Middle frontal gyrus (tissue), 1 donor: ENCODE measurements around the gene ZNF326.
"Not testable (repeated sequence)": the region's sequence is repeated elsewhere in the genome, so short reads cannot be mapped to it uniquely, and the experiment has no call there.

Source experiments
- DNase-seq: peaks from one replicate; pipeline ENCODE4 v3.0.0-alpha.2; 2015; ENCODE audit warnings: low spot score; ENCODE audit errors: extremely low spot score

ZNF326 gene

DNA sequence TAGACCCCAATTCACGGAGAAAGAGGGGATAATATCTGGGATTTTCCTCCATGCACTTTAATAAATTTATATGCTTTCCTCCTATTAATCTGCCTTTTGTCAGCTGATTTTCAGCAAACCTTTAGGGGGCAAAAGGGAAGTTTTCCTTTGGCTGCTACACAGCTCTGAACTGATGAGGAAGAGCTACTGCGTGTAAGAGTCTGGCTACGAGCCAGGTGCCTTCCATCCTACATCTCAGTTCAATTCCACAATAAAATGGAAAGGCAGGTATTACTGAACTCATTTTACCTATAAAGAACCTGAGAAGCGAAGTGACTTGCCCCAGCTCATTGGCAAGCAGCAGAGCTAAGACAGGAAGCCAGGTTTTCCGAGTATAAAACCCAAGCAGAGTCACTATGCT, 28.3 kb upstream of the ZNF326 start:
- DNase-seq, result no peak

DNA sequence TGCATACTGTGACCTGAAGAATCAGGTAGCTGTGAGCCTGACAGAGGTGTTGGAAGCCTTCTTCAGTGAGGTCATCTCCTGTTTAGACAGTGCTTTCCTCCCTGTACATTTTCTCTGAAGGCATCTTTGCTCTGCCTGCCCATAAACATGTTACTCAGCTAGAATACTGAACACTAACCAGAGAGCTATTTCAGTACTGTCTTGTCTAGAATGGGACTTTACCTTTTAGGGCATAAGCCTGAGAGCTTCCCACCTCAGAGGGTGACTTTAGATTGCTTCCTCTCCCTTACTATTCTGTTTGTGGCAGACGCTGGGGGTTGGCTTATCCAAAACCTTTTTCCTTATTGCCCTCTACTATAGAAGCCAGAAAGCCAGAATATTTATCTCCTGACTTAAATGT, 23.3 kb upstream of the ZNF326 start:
- DNase-seq, result no peak

DNA sequence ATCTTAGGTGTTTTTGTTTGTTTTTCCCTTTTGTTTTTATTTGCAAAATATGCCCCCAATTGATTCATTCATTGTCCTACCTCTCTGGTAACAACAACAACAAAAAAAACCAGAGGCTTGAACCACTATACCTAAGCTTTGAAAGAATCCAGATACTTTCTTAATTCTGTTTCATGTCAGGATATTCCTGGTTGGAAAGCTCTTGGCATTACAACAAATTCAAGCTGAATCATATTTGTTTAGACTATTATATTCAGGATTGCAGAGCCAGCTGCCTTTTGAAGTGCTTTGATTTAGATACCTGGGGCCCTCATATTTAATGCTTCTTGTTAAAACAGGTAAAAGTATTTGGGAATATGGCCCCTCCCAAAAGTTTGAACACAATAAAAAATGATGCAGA, 22.9 kb upstream of the ZNF326 start:
- DNase-seq, result no peak

DNA sequence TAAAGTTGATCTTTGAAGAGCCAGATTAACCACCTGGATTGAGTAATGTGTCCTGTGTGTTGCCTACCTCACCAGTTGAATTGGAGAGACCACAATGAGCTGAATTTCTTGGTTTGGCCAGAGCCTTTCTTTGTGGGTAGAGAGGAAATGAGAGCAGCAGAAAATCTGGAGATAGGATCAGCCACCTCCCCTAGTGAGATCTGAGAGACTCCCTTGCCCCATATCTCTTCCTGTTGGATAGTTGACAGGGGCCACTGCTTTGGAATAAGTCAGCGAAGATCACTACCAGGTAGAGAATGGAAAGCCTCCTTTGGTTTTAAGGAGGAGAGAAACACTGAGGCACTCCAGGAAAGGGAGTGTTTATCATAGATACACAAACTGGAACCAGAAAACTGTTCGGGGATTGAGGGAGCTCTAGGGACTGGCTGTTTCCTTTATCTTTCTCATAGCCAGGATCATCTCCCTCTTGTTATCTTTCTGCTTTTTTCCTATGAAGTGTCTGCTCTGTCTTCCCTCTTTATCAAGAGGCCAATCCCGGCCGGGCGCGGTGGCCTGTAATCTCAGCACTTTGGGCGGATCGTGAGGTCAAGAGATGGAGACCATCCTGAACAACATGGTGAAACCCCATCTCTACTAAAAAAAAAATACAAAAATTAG, 21.3 kb upstream of the ZNF326 start:
- no peak for DNase-seq

DNA sequence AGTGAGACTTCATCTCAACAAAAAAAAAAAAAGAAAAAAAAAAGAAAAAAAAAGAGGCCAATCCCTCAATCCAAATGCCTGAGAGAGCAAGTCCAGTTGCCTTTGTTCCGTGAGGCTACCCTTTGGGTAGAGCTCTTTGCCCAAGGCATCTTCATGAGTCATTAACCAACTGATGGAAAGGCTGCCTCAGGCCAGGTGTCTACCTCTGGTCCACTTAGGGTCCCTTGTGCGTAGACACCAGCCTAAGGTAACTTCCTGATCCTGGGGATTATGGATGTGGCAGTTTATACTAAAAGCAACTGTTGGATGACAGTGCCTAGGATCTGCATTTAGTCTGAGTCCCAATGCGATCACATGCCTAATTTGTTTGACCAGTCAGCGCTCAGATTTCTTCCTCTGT, 20.7 kb upstream of the ZNF326 start:
- DNase-seq, result no peak

DNA sequence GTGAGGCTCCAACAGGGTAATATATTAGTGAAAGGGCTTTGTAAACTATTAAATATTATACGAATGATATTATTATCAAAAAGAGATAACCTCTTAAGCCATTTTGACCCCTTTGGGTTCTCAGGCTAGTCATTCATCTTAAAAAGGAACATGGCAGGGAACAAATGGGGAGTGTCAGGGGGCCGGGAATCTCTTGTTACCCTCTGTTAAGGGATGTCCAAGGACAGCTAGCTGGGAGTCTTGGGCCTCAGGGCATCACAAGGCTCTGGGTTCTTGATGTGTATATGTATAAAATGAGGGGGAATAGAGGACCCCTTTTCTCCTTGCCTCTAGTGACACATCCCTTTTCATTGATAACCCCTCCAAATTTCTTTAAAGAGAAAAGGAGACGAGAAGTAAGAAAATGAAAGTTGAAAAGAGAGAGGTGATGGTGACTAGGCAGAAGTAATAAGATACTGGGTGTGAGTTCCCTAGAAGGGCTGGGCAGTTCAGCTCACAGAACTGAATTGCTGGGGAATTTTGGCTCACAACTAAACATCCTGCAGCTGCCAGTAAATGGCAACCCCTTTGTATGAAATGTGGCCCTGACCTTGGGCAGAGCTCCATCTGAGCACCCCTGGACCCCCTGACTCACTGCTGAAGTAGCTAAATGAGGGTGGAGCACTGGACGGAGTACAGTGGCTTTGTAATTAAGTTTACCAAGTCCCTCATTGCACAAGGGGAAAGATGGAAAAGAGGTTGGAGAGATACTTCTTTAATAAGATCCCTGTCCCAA, 20.0 kb upstream of the ZNF326 start:
- no peak for DNase-seq

DNA sequence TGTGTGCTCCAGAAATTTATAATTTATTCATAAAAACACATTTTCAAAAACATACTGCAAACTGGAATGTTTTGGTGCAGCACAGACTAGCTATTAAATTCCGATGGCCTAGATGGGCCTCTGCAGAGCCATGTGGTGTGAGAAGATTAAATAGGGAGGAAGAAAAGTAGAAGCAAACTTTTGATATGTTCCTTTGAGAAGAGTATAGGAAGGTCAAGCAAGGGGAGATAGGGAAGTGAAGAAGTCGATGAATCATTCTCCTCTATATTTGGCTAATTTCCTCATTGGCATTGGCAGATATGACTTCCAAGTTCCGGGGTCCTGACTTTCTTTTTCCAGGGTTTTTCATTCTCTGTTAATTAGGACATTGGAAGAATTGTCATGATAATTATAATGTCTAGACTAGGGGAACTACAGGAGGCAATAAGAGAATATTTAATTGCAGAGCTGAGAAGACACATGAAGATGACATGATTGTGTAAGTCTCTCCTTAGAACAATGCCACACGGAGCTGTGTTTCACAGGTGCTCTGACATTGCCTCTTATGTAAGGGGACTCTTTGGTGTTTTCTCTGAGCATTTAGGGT, 19.3 kb upstream of the ZNF326 start:
- no peak for DNase-seq

DNA sequence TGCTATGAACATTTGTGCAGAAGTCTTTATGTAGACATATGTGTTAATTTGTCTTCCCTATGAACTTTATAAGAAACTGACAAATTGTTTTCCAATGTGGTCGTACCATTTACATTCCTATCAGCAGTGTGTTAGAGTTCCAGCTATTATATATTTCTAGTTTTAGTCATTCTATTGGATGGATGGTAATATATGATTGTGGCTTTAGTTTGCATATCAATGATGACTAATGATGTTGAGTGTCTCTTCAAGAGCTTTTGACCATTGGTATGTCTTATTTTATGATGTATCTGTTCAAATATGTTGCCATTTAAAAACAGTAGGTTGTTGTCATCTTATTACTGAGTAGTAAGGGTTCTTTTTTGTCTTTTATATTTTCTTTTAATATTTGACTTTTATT, 16.2 kb upstream of the ZNF326 start:
- DNase-seq, result no peak

DNA sequence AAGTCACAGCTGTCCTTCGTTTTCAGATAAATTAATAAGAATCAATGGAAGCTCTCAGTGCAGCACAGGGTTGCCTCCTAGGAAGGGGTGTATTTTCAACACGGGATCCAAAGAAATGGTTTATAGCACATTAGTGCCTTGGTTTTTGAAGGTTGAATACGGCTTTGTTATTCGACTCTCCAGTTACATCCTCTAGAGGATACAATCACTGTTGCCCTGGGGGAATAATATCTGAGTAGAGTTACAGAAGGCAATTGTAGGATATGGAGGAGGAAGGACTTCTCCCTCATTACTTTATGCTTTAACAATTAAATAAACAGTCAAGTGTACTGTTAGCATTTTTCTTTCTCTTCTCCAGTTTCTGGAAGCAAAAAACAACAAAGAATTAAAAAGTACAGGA, 14.3 kb upstream of the ZNF326 start:
- no peak for DNase-seq

DNA sequence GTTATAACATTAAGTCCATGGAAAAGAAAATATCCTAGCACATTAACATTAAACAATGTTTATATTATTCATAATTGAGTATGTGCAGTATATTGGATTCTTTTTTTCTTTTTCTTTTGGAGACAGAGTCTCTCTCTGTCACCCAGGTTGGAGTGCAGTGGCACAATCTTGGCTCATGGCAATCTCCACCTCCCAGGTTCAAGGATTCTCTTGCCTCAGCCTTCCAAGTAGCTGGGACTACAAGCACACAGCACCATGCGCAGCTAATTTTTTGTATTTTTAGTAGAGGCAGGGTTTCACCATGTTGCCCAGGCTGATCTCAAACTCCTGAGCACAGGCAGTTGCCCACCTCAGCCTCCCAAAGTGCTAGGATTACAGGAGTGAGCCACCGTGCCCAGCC, 12.1 kb upstream of the ZNF326 start:
- not testable (repeated sequence) for DNase-seq

DNA sequence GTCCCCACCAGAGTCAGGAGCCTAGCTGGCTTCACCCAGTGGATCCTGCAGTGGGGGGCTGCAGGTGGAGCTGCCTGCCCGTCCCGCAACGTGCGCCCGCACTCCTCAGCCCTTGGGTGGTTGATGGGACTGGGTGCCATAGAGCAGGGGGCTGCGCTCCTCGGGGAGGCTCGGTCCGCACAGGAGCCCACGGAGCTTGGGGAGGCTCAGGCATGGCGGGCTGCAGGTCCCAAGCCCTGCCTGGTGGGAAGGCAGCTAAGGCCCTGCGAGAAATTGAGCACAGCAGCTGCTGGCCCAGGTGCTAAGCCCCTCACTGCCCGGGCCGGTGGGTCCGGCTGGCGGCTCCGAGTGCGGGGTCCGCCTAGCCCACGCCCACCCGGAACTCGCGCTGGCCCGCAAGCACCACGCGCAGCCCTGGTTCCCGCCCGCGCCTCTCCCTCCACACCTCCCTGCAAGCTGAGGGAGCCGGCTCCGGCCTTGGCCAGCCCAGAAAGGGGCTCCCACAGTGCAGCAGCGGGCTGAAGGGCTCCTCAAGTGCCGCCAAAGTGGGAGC, 10.3 kb upstream of the ZNF326 start:
- DNase-seq, result not testable (repeated sequence)

DNA sequence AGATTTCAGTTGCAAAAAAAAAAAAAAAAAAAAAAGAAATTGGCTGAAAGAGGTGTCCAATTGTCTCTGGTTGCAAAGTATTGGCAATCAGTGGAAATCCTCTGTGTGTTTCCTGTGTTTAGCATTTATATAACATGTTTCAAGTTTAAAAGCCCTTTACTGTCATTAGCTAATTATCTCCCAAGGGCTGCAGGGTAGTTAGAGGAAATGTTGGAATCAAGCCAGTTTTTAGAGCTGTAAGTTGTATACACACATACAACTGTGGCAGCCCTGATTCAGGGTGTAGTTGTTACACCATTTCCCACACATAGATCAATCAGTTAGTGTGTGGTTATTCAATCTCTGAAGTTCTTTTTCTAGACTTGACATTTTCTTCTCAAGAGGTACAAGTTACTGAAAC, 8.9 kb upstream of the ZNF326 start:
- DNase-seq, result no peak

DNA sequence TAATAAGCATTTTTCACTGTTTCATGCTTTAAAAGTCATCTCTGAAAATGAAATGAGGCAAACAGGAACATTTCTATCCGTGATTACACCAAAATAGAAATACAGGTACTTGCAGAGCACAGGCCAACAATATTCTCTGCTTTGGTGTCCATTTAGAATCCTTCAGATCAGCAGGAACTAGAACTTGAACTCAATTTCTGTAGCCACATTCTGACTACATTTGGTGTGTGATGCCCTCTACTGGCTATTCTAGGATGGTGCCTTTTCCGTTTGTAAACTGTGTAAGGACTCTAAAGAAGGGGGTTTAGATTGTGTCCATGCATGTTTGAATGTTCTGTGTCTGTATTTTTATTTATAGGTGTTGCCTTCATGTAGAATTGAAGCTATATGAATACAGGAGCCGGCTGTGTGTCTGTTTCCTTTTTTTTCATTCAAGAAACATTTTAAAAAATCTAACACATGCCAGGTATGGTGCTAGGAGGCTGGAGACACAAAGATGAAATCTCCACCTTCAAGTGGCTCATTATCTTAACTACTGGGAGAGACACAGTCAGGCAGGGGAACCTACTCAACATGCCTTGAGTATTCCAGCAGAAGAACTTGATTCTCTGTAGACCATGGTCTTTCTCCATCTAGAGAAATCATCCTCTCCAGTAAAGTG, 7.6 kb upstream of the ZNF326 start:
- peak; percentile 76 for DNase-seq

DNA sequence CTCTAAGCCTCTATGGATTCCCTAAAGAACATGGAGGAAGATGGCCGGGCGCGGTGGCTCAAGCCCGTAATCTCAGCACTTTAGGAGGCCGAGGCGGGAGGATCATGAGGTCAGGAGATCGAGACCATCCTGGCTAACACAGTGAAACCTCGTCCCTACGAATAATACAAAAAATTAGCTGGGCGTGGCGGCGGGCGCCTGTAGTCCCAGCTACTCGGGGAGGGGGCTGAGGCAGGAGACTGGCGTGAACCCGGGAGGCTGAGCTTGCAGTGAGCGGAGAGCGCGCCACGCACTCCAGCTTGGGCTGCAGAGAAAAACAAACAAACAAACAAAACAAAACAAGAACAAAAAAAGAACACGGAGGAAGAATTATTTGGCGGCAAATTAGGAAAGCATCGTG, 5.8 kb upstream of the ZNF326 start:
- DNase-seq, result no peak

DNA sequence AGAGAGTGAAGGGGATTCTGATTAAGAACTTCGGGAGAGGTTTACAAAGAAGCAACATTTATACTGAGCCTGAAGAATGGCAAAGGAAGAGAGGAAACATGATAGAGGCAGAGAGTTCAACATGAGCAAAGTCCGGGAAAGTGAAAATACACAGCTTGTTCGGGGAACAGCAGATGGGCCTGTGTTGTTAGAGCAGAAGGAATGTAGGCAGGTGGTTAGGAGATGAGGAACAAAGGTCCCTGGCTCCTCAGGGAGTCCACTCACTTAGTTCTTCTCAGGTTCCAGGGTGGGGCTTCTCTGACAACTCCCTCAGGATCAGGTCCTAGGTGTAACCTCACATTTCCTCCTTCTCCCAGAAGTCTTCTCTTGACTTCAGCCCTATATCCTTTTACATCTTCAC, 5.1 kb upstream of the ZNF326 start:
- no peak for DNase-seq

DNA sequence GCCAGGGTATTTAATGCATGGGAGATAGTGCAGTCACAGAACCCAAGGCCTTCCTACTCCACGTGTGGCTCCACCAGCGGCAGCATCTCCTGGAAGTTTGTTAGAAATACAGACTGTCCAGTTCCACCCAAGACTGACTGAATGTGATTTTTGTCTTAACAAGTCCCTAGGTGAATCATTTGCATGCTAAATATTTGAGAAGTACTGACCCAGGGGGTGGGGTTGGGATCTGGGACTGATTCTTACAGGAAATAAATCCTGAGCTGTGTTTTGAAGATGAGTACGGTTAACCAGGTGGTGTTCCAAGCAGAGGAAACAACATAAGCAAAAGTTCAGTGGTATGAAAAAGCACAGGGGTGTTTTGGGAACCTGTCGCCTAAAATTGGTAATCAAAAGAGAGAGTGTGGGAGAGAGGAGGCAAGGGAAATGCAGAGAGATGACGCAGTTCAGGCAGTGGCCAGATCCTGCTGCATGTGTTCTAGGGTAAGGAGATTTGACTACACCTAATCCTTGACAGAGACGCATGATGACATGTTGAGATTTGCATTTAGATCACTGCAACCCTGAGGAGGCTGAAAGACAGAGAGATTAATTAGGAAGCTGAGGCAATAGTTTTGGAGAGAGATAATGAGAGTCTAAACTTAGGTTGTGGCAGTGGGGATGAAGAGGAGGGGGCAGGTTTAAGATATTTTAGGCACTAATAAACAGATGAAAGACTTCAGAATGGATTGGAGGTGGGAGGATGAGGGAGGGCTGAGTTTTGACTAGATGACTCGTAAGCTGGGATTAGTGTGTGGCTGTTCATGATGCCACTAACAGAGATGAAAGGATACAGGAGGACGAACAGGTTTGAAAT, 3.7 kb upstream of the ZNF326 start:
- DNase-seq, result no peak

DNA sequence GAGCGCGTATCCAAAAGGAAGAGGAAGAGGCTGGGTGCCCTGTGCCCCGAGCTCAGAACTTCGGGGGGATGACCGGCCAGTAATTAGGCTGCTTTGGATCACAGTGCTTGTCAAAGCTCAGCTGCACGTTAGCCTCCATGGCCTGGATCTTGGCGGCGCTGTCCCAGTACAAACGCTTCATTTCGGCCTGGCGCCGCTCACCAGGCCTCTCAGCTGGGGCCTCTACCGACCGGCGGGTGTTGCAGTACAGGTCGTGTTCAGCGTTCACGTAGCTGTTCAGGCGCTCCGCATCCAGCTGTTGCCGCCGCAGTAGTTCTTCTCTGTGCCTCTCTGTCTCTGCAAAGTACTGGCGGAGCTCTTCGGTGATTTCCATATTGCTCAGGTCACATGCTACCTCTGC, 1.4 kb upstream of the ZNF326 start:
- no peak for DNase-seq

DNA sequence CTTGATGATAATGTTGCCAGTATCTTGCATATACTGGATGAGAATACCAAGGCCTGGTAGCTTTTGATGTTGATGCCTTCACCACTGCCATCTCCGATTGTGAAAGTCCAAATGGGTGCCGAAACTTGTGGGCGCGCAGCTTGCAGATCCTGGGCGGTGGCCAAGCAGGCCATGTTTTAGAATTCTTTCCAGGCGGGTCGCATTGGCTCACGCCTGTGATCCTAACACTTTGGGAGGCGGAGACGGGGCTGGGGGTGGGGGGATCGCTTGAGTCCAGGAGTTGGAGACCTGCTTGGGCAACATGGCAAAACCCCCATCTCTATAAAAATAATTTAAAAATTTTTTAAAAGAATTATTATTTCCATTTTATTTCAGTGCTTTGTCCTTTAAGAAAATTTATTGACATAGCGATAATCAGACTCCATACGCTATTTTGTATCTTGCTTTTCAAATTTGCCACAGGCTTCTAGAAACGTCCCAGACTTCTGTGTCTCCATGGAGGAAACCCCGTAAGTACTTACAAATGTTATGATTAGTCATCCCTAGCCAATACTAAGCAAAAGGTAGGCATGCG, 592 bp upstream of the ZNF326 start:
- DNase-seq, result no peak

DNA sequence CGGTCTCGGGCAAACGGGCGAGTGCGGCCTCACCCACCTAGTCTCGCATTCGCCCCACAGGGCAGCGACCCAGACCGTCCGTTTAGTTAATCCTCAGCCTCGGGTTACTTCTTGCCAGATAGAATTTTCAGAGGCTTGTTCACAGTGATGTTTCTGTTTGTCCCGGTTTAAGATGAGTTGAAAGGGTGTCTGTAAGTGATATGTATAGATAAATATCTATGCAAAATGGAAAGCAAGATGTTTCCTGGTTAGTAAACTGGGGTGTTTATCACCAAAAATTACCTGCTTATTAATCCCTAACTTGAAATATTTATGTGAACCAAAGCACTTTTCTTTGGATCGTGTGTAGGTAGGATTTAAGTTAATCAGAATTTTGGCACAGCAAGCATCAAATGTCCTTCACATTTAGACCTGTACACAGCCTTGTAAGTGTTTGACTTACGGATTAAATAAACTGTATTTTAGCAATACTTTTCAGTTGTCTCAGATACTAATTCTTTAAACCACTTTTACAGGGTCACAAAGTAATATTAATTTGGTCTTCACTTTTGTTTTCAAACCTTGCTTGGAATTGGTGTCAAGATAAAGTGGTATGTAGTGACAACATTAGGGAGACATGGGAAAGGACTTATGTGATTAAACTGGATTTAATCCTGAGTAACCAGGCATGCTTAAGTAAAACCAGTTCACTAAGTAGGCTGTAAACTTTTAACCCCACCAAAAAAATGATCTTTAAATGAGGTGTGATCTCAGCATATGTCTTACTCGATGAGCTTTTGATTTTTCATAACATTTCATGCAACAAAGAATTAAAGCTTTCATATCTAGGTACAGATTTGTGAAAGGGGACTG, 914 bp downstream of the ZNF326 start:
- no peak for DNase-seq
